Epithelial cell of umbilical artery (primary cell): Measurements from ENCODE around the gene TXNDC5. TPM values are rescaled to one million over a fixed set of nuclear protein-coding genes. Genes with fewer than 3 reads are reported as not detected.

Experiments used
- total RNA-seq: library from RNA; depleted of rRNA; stranded (reverse); fragments of >200 nt; gene quantifications from 2 replicates; pipeline ENCODE4 v1.2.3, GENCODE V29; 2014

The TXNDC5 gene
- total RNA-seq, result 1,914 and 1,990 TPM in 2 replicates

GRCh38 chr6:7910654-7911344 is at the start of gene TXNDC5:
TSS of gene TXNDC5 (minus strand) at chr6:7910788. CDS start at chr6:7910776, 12 bp downstream.

Other genes starting within 250 kb of the TXNDC5 start
- gene BMP6, start 184.7 kb downstream of the TXNDC5 start, total RNA-seq, result 232 and 248 TPM in 2 replicates
- gene BLOC1S5, start 153.6 kb upstream of the TXNDC5 start, total RNA-seq, result 23.7 and 40.4 TPM in 2 replicates
- gene EEF1E1, start 191.8 kb upstream of the TXNDC5 start, total RNA-seq, result 101 and 113 TPM in 2 replicates